Measurements from ENCODE around the gene TMEM132D. TPM values are rescaled to one million over a fixed set of nuclear protein-coding genes. Genes with fewer than 3 reads are reported as not detected.

The TMEM132D gene
- total and polyA plus RNA-seq, 2 of the 8 experiments (the other 6 are each of a cell fraction or from before 2014, with no cell fraction given): 3.5 to 10.1 TPM

DNA sequence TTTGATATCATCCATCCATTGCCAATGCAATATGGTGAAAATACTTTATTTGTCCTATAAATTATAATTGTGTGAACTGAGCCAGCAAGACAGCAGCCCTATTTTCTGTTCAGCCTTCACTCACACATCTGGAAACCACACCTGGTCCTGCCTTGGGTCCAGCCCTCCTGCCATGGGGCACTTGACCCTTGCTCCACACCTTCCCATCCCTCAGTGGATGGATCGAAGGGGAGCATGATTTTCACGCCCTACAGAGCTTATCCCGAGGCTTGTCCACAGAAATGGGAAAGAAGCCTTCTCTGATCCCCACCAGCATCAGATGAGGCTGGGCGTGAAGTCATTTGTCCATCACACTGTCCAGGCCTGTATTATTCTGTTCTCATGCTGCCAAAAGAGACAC is 10.1 kb downstream of the TMEM132D start:
- ChIA-PET CTCF (ENCODE audit: partially characterized antibody) (no interaction called here), POLR2A (ENCODE audit: partially characterized antibody) (no interaction called here)
- Histone ChIP-seq H2AFZ (ENCODE audit: low read length) (no peak overlapping the region), H2BK15ac (ENCODE audit: low read length) (no peak overlapping the region), H3K4me1 (replicated peaks in 1 of 4; ENCODE audit: control insufficient read depth in 3 of 4, insufficient read depth in 4 of 4, low read length in 3 of 4) (peaks cover 0 to 6% (median 2%) of the 10 kb centered on the region in 4 experiments; a peak in 2 of 7 replicates), H3K18ac (ENCODE audit: extremely low read depth, low read length) (no peak overlapping the region), H3K27ac (ENCODE audit: low read depth, low read length) (no peak overlapping the region), H3K23ac (ENCODE audit: insufficient read length) (no peak overlapping the region), H4K5ac (ENCODE audit: insufficient read length, low read depth, low read length) (no peak overlapping the region), H3K23me2 (ENCODE audit: low read depth, low read length) (0 out of 2 replicates have a peak, but pooled peaks cover under 1% of the 10 kb centered on the region), H3K4ac (replicated peaks; ENCODE audit: insufficient read length, low read depth, low read length) (no peak overlapping the region), H3K36me3 (ENCODE audit: control insufficient read depth in 2 of 4, insufficient read depth in 4 of 4, low read length in 3 of 4) (peaks cover 0 to 3% (median 1%) of the 10 kb centered on the region in 4 experiments; a peak in 2 of 8 replicates), H3K9me3 (ENCODE audit: insufficient read depth in 2 of 2, low read depth in 1 of 2, low read length in 1 of 2) (no peaks in the 10 kb centered on the region), H4K91ac (replicated peaks; ENCODE audit: insufficient read length, low read length) (no peak overlapping the region), H4K20me1 (replicated peaks in 1 of 2; ENCODE audit: control insufficient read depth in 1 of 2, insufficient read depth in 2 of 2, low read length in 2 of 2) (peaks cover 2% of the 10 kb centered on the region in 2 experiments), H3K79me2 (ENCODE audit: control insufficient read depth in 1 of 2, insufficient read depth in 2 of 2, low read length in 2 of 2) (peaks cover 0 to 44% of the 10 kb centered on the region in 2 experiments; a peak in 2 of 4 replicates), H3K27me3 (replicated peaks in 1 of 4; ENCODE audit: control insufficient read depth in 3 of 4, extremely low read depth in 1 of 4, insufficient read depth in 3 of 4, low read length in 3 of 4) (no peaks in the 10 kb centered on the region), H3K79me1 (ENCODE audit: low read depth, low read length) (peaks cover 7% of the 10 kb centered on the region; the same call in 1 of the 2 replicates), H2BK120ac (replicated peaks; ENCODE audit: low read depth, low read length) (no peak overlapping the region), H2BK20ac (ENCODE audit: low read length) (no peak overlapping the region), H2BK12ac (ENCODE audit: low read depth, low read length) (no peak overlapping the region), H3K9ac (replicated peaks in 1 of 4; ENCODE audit: extremely low read depth in 1 of 4, low read depth in 3 of 4, low read length in 3 of 4) (no peak overlapping the region), H3K14ac (ENCODE audit: insufficient read length) (no peak overlapping the region), H4K8ac (ENCODE audit: extremely low read depth, insufficient read depth, low read length) (no peak overlapping the region), H2BK5ac (ENCODE audit: low read depth, low read length) (no peak overlapping the region), H2AK5ac (ENCODE audit: low read depth, low read length) (no peak overlapping the region), H3K4me3 (ENCODE audit: extremely low read depth in 1 of 4, insufficient read depth in 2 of 4, low read depth in 3 of 4, low read length in 4 of 4) (no peak overlapping the region), H3K56ac (replicated peaks; ENCODE audit: insufficient read length, low read depth, low read length) (no peak overlapping the region), H3K4me2 (ENCODE audit: insufficient read depth in 1 of 2, low read depth in 2 of 2, low read length in 2 of 2) (no peak overlapping the region)
- DNase-seq (ENCODE audit: low read depth in 1 of 2, low spot score in 2 of 2): peak in 1 of 2 experiments; percentile 2
- no peak for FAIRE-seq
- WGBS, 2 experiments (ENCODE audit: extremely low coverage in 1 of 2, insufficient coverage in 1 of 2, insufficient read length in 1 of 2, insufficient replicate concordance in 2 of 2, low coverage in 1 of 2, low lambda C conversion rate in 2 of 2, missing lambda C conversion rate in 1 of 2): 85% methylated on average over 4 of the region's 4 CpGs; no CpG with 5 or more reads in 1 of the 2 experiments
- TF ChIP-seq PHF8 (conservative IDR thresholded peaks at IDR 0.05; ENCODE audit: low read depth, low read length) (no peak), RXRA (IDR thresholded peaks at IDR 0.05; ENCODE audit: insufficient read depth, low read depth, low read length) (no peak), CEBPB (IDR thresholded peaks at IDR 0.05; ENCODE audit: low read depth, low read length) (no peak), EGR1 (IDR thresholded peaks at IDR 0.05; ENCODE audit: borderline replicate concordance, low read depth, low read length) (no peak), POLR2AphosphoS5 (IDR thresholded peaks at IDR 0.05; ENCODE audit: low read depth, low read length) (no peak), SIRT6 (IDR thresholded peaks at IDR 0.05; ENCODE audit: low read length) (no peak), FOSL1 (IDR thresholded peaks at IDR 0.05; ENCODE audit: insufficient read depth, low read depth, low read length) (no peak), EP300 (IDR thresholded peaks at IDR 0.05; ENCODE audit: borderline replicate concordance in 1 of 2, low read depth in 2 of 2, low read length in 2 of 2) (no peak), KDM1A (IDR thresholded peaks at IDR 0.05; ENCODE audit: borderline replicate concordance, low read length) (no peak), ATF3 (IDR thresholded peaks at IDR 0.05; ENCODE audit: insufficient read depth, low read depth, low read length) (no peak), TBP (IDR thresholded peaks at IDR 0.05; ENCODE audit: low read depth, low read length) (no peak)
- TF ChIP-seq, protein P1, sequence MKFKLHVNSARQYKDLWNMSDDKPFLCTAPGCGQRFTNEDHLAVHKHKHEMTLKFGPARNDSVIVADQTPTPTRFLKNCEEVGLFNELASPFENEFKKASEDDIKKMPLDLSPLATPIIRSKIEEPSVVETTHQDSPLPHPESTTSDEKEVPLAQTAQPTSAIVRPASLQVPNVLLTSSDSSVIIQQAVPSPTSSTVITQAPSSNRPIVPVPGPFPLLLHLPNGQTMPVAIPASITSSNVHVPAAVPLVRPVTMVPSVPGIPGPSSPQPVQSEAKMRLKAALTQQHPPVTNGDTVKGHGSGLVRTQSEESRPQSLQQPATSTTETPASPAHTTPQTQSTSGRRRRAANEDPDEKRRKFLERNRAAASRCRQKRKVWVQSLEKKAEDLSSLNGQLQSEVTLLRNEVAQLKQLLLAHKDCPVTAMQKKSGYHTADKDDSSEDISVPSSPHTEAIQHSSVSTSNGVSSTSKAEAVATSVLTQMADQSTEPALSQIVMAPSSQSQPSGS (IDR thresholded peaks at IDR 0.05; ENCODE audit: low read length): no peak

All from H1 (cell line).